VCaP (cell line): Measurements from ENCODE around the gene CHD6.

Experiments
- H3K27ac ChIP-seq: fragments of 450-650 bp; 2 replicates; pipeline ENCODE4 v1.5.1; 2017
- CTCF ChIP-seq: fragments of 450-650 bp; conservative IDR thresholded peaks from 2 replicates; pipeline ENCODE4 v1.5.1; 2017; ENCODE audit warnings: mild to moderate bottlenecking, moderate library complexity

Gene CHD6

GRCh38 chr20:41398408-41398807 is 219.8 kb downstream of the CHD6 start:
- no peak for TF ChIP-seq CTCF
- no peak overlapping the region for H3K27ac ChIP-seq

- no peak overlapping the region for H3K27ac ChIP-seq
- no peak for TF ChIP-seq CTCF
These were observed 222.2 kb downstream of the CHD6 start for GRCh38 chr20:41395667-41396664.

- H3K27ac ChIP-seq = no peak overlapping the region
- no peak for TF ChIP-seq CTCF
These were observed 223.1 kb downstream of the CHD6 start for GRCh38 chr20:41394931-41395666.

GRCh38 chr20:41394081-41394480 is 224.1 kb downstream of the CHD6 start:
- TF ChIP-seq CTCF = no peak
- peak overlapping the region; percentile 16; the same call in 1 of the 2 replicates for H3K27ac ChIP-seq

GRCh38 chr20:41393705-41394066 is 224.5 kb downstream of the CHD6 start:
- no peak for TF ChIP-seq CTCF
- H3K27ac ChIP-seq = peak overlapping the region; percentile 16; the same call in 1 of the 2 replicates

- no peak for TF ChIP-seq CTCF
- H3K27ac ChIP-seq = peak overlapping the region; percentile 16; the same call in 1 of the 2 replicates
These were observed 225.1 kb downstream of the CHD6 start for GRCh38 chr20:41392871-41393704.
